Right hindlimb (tissue), 1 donor: ENCODE results near the gene DNAH6.
"Not testable (repeated sequence)": the region's sequence is repeated elsewhere in the genome, so short reads cannot be mapped to it uniquely, and the experiment has no call there.

ENCODE experiments used
- DNase-seq: peaks from one replicate; pipeline ENCODE4 v3.0.0-alpha.2; 2018

Gene DNAH6

GRCh38 chr2:84498150-84498799 is 18.0 kb upstream of the DNAH6 start:
- DNase-seq, result no peak

DNA sequence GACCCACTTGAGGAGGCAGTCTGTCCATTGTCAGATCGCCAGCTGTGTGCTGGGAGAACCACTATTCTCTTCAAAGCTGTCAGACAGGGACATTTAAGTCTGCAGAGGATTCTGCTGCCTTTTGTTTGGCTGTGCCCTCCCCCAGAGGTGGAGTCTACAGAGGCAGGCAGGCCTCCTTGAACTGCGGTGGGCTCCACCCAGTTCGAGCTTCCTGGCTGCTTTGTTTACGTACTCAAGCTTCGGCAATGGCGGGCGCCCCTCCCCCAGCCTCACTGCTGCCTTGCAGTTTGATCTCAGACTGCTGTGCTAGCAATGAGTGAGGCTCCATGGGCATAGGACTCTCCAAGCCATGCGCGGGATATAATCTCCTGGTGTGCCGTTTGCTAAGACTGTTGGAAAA is 5.3 kb upstream of the DNAH6 start:
- DNase-seq, result not testable (repeated sequence)

DNA sequence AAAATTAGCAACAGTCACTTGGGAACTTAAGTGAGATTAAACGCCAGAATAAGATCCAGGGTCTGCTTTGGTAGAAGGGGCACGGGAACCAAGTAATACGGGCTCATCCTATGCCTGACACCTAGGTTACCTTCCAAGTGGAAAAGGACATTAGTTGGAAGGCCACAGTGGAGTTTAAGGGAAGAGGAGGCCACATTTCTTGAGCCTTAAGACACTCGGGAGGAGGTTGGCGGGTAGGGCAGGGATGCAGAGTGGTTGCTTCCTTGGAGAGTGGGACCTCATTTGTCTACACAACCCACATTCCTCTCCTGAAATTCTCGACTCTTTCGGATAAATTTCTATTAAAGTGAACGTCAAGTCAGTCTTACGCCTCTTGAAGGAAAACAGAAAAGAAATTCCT is 510 bp upstream of the DNAH6 start:
- no peak for DNase-seq

DNA sequence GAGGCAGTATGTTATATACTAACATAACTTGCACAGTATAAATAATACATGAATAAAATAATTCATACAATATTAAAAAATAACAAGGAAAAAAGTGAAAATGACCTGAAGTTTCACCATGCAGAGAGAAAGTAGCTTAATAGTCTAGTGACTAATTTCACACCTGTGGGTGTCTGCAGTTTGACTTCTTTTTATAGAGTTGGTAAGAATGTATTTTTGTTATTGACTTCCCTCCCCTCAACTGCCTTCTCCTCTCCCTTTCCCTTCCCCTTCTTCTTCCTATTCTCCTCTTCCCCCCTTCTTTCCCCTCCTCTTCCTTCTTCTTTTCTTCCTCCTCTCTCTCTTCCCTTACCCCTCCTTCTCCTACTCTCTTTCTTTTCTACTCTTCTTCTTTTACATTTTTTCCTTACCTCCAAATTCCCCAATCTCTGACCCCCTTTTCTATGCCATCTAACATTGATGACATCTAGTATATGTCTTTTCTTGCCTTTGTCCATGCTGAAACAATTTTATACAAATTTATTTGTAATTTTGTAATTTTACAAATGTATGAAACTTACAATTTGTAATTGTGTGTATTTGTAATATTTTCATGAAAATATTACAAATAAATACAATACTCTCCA is 3.1 kb downstream of the DNAH6 start:
- no peak for DNase-seq

DNA sequence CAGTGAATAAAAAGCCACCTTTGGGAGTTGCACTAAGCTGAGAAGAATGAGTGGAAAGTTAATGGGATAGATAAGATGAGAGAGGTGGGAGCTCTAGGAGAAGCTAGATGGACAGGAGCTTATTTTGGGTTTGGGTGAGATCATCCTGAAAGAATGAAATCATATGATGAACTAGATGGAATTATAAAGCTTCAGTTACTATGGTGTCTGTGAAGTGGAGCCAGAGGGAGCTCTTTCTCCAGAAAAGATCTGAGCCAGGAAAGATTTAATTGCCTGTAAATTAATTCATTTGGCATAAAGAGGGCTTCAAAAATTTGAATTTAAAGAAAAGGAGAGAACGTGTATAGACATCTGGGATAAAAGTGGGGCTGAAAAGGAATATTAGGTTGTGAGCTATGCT is 10.3 kb downstream of the DNAH6 start:
- no peak for DNase-seq

DNA sequence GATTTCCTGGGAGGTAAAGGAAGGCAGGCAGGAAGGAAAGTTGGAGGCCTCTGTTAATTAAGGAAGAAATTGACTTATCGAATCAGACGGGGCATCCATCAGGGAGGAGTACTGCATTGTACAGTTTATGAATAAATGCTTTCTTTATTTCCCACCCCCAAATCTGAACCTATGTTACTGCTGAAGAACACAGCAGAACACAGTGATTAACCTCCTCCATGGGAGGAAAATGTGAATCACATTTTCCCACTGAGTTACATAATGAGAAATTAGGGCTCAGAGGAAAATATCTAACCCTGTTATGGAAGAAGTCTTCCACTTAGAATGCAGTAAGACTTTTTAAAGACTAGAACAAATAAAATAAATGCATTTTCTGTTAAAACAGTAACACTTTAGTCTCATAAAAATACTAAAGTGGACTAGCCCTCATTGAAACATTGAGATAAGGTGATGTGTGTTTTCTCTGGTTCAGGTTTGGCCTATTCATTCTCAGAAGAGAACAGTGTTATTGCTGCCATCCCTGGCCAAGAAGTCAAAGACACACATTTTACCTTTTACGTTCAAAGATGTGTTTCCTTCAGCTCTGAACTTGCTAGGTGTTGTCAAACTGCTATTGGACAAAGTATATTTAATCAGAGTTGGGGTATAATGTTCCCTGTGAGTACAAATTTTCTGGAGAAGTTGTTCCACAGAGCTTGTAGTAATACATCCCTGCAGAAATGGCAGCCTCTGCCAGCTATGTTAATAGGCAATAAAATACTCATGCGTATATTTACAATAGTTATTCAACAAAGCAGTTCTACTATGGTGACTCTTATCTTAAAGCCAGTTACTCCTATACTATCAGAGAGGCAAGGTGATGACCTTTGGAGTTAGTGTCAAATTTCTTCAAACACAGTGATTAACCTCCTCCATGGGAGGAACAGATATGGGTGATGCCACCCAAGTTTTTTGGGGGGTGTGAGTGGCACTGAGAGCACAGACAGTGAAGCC is 11.1 kb downstream of the DNAH6 start:
- DNase-seq, result no peak

DNA sequence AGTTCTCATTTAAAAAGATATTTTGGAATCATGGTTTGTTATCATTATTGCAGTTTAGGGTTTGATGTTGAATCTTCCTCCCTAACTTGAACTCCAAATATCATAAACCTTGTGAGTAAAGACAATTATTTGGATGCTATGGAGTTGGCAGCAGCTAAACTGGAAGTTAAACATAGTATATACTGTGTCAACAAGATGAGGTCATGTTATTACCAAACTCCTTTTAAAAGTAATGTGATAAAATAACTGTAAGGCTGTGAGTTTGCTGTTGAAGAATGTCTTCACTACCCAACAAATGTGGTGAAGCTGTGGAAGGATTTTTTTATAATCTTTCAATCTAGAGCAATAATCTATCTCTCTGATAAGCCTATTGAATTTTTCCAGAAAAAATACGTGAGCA is 16.0 kb downstream of the DNAH6 start:
- DNase-seq, result no peak

DNA sequence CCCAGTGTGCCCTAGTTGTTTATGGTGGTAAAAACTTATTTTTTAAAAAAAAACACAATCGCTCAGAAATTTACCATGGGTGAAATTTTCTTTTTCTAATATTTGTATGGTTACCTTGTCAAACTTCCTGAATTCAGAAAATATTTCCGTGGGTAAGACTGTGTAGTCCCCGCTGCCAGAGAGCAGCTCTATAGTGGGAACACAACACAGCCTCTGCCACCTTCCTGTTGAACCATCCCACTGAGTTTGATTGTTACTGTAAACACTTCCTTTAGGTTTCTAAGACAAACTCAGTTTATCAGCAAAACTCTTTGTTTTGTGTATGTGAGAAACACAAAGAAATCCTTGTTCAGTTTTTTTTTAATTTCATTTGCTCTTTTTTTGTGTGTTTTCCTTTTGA is 17.9 kb downstream of the DNAH6 start:
- no peak for DNase-seq

DNA sequence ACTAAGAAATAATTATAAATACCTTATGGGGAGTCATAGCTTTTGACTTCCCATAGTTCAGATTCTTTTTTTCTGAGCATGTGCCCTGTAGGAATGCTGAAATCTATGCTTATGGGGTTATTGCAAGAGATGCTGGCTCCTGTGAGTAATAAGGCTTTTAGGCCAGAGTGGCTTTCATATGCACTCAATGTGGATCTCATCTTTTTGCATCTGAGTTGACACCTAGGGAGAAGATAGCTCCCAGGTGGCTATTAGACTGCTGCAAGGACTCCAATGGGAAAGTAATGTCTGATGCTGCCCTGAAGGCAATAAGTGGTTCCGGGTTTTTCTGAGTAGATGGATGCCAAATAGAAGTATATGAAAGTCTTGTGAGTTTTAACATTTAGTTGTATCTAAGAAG is 21.0 kb downstream of the DNAH6 start:
- DNase-seq, result no peak

GRCh38 chr2:84539729-84540128 is 23.4 kb downstream of the DNAH6 start:
- DNase-seq, result no peak

DNA sequence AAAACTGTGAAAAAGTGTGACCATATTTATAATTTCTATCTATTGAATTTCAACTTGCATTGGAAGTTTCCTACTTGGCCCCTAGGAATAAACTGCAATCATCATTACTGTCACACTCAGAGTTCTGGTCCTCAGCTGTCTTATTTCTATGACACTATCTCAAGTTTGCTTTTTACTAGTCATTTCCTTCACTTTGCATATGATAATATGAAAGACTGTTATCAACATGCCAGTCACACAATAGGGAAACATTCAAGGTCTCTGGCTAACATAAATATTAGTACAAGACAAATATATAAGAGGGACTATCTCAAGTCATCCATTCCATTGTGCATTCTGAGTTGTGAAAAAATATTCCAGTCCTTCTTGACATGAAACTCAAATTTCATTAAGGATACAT is 28.7 kb downstream of the DNAH6 start:
- no peak for DNase-seq

- no peak for DNase-seq
Observed at GRCh38 chr2:84546551-84546950, 30.3 kb downstream of the DNAH6 start.

DNA sequence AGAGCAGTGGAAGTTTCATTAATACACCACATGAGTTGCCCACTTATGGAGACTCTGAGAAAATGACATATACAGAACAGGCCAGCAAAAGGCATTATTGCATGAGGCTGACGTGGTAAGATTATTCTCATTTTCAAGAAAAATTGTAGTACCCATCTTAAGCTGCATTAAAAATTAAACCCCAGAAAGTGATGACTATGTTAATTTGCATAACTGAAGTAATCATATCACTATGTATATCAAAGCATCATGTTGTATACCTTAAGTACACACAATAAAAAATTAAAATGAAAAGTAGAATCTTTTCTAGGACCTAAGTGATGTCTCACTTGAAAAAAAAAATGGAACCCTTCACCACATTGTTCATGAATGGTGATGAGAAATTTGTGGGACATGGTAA is 32.0 kb downstream of the DNAH6 start:
- DNase-seq, result no peak

DNA sequence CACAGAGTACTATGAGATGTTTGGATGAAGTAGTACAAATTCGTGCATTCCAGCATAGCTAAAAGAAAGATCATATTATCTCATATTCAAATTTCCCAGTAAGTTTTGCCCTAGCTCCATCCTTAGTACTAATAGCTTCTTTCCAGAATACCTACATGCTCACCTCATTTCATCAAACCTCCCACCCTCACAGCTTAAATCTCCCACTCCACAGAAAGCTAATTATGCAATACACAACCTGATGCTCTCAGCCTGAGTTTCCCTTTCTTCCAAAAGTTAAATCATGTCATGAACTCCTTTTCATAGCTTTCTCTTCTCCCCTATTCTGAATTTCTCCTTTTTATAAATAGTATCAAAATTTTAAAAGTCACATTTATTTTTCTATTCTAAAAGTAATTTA is 34.6 kb downstream of the DNAH6 start:
- no peak for DNase-seq

DNA sequence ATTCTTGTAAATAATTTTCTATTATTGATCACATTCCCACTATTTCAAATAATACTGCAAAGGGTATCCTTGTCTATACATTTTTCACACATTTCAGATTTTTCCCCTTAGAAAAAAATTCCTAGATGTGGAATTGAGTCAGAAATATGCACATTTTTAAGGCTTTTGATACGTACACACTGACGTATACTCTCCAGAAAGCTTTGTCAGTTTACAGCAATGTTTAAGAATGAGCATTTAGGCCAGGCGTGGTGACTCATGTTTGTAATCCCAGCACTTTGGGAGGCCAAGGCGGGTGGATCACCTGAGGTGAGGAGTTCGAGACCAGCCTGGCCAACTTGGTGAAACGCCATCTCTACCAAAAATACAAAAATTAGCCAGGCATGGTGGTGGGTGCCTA is 35.2 kb downstream of the DNAH6 start:
- DNase-seq, result not testable (repeated sequence)

- no peak for DNase-seq
Observed at GRCh38 chr2:84556190-84556589, 39.9 kb downstream of the DNAH6 start.

DNA sequence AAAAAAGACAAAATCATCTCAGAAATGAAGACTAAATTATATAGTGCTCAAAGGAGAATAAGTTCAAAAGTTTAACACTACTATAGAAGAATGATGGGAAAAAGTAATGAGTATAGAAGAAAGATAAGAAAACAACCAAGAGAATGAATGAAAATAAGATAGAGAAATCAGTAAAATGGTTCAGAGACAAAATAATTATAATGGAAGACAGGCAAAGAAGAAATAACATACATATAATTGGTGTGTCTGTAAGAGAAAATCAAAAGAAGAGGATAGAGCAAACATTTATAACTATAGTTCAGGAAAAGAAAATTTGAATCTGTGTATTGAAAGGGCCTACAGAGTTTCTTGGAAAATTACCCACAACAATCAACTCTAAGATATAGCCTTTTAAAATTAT is 43.5 kb downstream of the DNAH6 start:
- no peak for DNase-seq

GRCh38 chr2:84579661-84580060 is 63.4 kb downstream of the DNAH6 start:
- no peak for DNase-seq

DNA sequence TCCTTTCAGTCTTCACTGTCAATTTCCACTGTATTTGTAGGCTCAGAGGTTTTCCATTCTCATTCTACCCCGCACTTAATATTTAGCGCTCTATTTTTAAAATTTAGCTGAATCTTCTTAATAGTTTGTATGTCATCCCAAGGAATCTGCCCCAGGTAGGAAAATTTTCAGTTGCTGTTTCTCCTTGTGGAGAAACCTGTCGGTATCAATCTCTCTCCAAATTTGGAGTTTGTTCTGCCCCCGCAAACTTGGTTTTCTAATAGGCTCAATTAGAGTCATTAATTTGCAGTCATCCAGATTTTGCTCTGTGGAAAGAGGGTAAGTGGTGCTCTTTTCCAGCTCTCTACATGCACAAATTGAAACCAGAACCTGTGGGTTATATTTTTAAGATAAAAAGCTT is 87.6 kb downstream of the DNAH6 start:
- no peak for DNase-seq

- no peak for DNase-seq
Observed at GRCh38 chr2:84613082-84613481, 96.8 kb downstream of the DNAH6 start.

- no peak for DNase-seq
Observed at GRCh38 chr2:84619794-84620371, 103.6 kb downstream of the DNAH6 start.

GRCh38 chr2:84628486-84628885 is 112.2 kb downstream of the DNAH6 start:
- no peak for DNase-seq

GRCh38 chr2:84629550-84629949 is 113.3 kb downstream of the DNAH6 start:
- no peak for DNase-seq

DNA sequence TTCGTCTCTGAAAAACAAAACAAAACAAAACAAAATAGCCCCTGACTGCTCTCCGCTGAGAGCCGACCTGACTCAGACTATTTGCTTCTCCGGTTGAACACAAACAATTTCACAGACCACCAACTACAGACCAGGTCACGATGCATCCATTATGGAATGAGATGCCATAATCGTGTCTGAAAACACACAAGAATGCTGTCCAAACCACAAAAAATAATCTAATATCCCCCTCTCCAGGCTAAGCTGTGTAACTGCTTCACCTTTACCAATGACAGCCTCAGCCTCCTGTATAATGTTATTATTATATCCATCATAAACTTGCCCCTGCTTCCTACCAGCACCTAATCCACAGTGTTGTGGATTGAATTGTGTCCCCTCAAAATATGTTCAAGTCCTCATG is 114.7 kb downstream of the DNAH6 start:
- DNase-seq, result no peak
